Lung (tissue), 12 donors: Measurements from ENCODE around the gene LMF1. TPM values are rescaled to one million over a fixed set of nuclear protein-coding genes. Genes with fewer than 3 reads are reported as not detected.

Experiments
- ATAC-seq: fragments of 200-7000 bp; cut with Tn5 transposase; one replicate; pipeline ENCODE4 v1.9.1; 2020; ENCODE audit warnings: moderate number of reproducible peaks; ENCODE audit not compliant: insufficient read depth, low FRiP score
- DNase-seq, 3 donors: peaks; one replicate each; pipeline ENCODE4 v3.0.0-alpha.2; 2013 to 2017
- H3K27ac ChIP-seq, 2 donors: one replicate each; pipeline ENCODE4 v1.5.1; 2013; ENCODE audit warnings: mild to moderate bottlenecking in 2 of 2, moderate library complexity in 2 of 2, control low read depth in 1 of 2, inconsistent platforms in 1 of 2, low read depth in 1 of 2, low read length in 1 of 2
- H3K27me3 ChIP-seq, 3 donors: one replicate each; pipeline ENCODE4 v1.5.1; 2013; ENCODE audit warnings: low read length in 2 of 3; ENCODE audit not compliant: control insufficient read depth in 3 of 3, insufficient read depth in 3 of 3
- H3K36me3 ChIP-seq, 4 donors: one replicate each; pipeline ENCODE4 v1.5.1; 2013; ENCODE audit warnings: low read length in 4 of 4, mild to moderate bottlenecking in 1 of 4, moderate library complexity in 1 of 4; ENCODE audit not compliant: control insufficient read depth in 4 of 4, insufficient read depth in 4 of 4
- H3K4me1 ChIP-seq, 5 donors: one replicate each; pipeline ENCODE4 v1.5.1; 2013; ENCODE audit warnings: low read length in 5 of 5, mild to moderate bottlenecking in 2 of 5, moderate library complexity in 1 of 5; ENCODE audit not compliant: control insufficient read depth in 5 of 5, insufficient read depth in 5 of 5
- H3K4me3 ChIP-seq: one replicate; pipeline ENCODE4 v1.5.1; 2013; ENCODE audit warnings: mild to moderate bottlenecking, control low read depth, moderate library complexity
- H3K9ac ChIP-seq, 2 donors: one replicate each; pipeline ENCODE4 v1.5.1; 2013; ENCODE audit warnings: low read length in 2 of 2, control low read depth in 1 of 2; ENCODE audit not compliant: insufficient read depth in 1 of 2
- H3K9me3 ChIP-seq, 4 donors: one replicate each; pipeline ENCODE4 v1.5.1; 2013; ENCODE audit warnings: low read length in 3 of 4, mild to moderate bottlenecking in 1 of 4, moderate library complexity in 1 of 4; ENCODE audit not compliant: control insufficient read depth in 4 of 4, insufficient read depth in 3 of 4
- CTCF ChIP-seq: IDR thresholded peaks from 2 replicates; pipeline ENCODE4 v1.5.1; 2012; ENCODE audit warnings: mild to moderate bottlenecking; ENCODE audit errors: control extremely low read depth, extremely low read depth
- WGBS, 2 donors: extraction: QIAGEN DNeasy Blood & Tissue Kit; methylation state at CpG; one replicate each; pipeline ENCODE4 v1.1.7; 2013; 5-methylcytosine and 5-hydroxymethylcytosine counted together
- polyA plus RNA-seq, 2 donors: library from polyadenylated mRNA; stranded (reverse); fragments of 200-250 nt; gene quantifications; one replicate each; pipeline ENCODE4 v1.2.1, GENCODE V29; 2013
- total RNA-seq, 2 donors: library from RNA; depleted of rRNA in 1 of 2; stranded (reverse); fragments of >200 nt in 1 of 2; gene quantifications; one replicate each; pipeline ENCODE4 v1.2.1, GENCODE V29; 2014 to 2021
- donor health status: control.
- donor health status: control.
- donor health status: Bipolar disorder and iron deficiency.
- donor health status: healthy.
- donor health status: DM: yes; HTN: yes; CAD: no.

LMF1 gene
- total and polyA plus RNA-seq, 4 donors, result 9.1 to 23.7 (median 20.6) TPM

GRCh38 chr16:851871-852270 is 118.9 kb downstream of the LMF1 start:
- H3K4me1 ChIP-seq, result no peaks in the 10 kb centered on the region
- DNase-seq (no peak), ATAC-seq (no peak)
- H3K9me3 ChIP-seq, result peaks cover 0 to 11% (median 3%) of the 10 kb centered on the region in 4 donors
- H3K27ac ChIP-seq, result no peak overlapping the region
- H3K27me3 ChIP-seq, result no peaks in the 10 kb centered on the region
- WGBS, 2 donors, result 80 to 88% methylated on average over 17 of the region's 17 CpGs
- H3K4me3 ChIP-seq, result no peak overlapping the region
- H3K9ac ChIP-seq, result no peak overlapping the region
- H3K36me3 ChIP-seq, result peaks cover 0 to 2% (median under 1%) of the 10 kb centered on the region in 4 donors
- TF ChIP-seq CTCF, result no peak

- TF ChIP-seq CTCF, result no peak
- Histone ChIP-seq H3K36me3 (peaks cover 0 to 2% (median 0%) of the 10 kb centered on the region in 4 donors), H3K27ac (no peak overlapping the region), H3K9me3 (peaks cover 0 to 11% (median 3%) of the 10 kb centered on the region in 4 donors), H3K27me3 (no peaks in the 10 kb centered on the region), H3K4me1 (no peaks in the 10 kb centered on the region), H3K4me3 (no peak overlapping the region), H3K9ac (no peak overlapping the region)
- 86 to 94% methylated on average over 11 of the region's 11 CpGs for WGBS, 2 donors
- ATAC-seq (no peak), DNase-seq (no peak)
These were observed 119.5 kb downstream of the LMF1 start for GRCh38 chr16:851209-851810.

- ATAC-seq (no peak), DNase-seq (no peak)
- Histone ChIP-seq H3K4me1 (no peaks in the 10 kb centered on the region), H3K36me3 (no peaks in the 10 kb centered on the region), H3K27me3 (no peaks in the 10 kb centered on the region), H3K9me3 (peaks cover 0 to 11% (median 3%) of the 10 kb centered on the region in 4 donors), H3K27ac (no peak overlapping the region), H3K4me3 (no peak overlapping the region), H3K9ac (no peak overlapping the region)
- 92 to 94% methylated on average over 31 of the region's 31 CpGs for WGBS, 2 donors
- TF ChIP-seq CTCF, result no peak
These were observed 120.1 kb downstream of the LMF1 start for GRCh38 chr16:850668-851067.
